ENCODE results near the gene PLA2G6. TPM values are rescaled to one million over a fixed set of nuclear protein-coding genes. Genes with fewer than 3 reads are reported as not detected.
A peak's percentile ranks its signal among the peaks of the same experiment; 100 is the strongest.

Gene PLA2G6
- total RNA-seq, 2 experiments from 2014 or later: 94.6 to 103 TPM

GRCh38 chr22:38071421-38072321, 110.0 kb downstream of the PLA2G6 start:
- Mint-ChIP-seq H3K27me3 (no peaks in the 10 kb centered on the region), H3K9me3 (no peaks in the 10 kb centered on the region), H3K27ac (no peak overlapping the region), H3K36me3 (no peaks in the 10 kb centered on the region), H3K4me3 (no peak overlapping the region), H3K4me1 (no peaks in the 10 kb centered on the region)
- POLR2A ChIA-PET: interaction anchor here (0.6 kb wide), 1 partner anchor 250 kb away, joined by 6 read pairs; no protein-coding TSS in a partner anchor
- ATAC-seq (ENCODE audit: low read depth): no peak
- DNase-seq: no peak

GRCh38 chr22:38070250-38070921, 111.2 kb downstream of the PLA2G6 start:
- POLR2A ChIA-PET: no interaction called here
- Mint-ChIP-seq H3K27ac (no peak overlapping the region), H3K36me3 (no peaks in the 10 kb centered on the region), H3K9me3 (no peaks in the 10 kb centered on the region), H3K4me1 (no peaks in the 10 kb centered on the region), H3K4me3 (no peak overlapping the region), H3K27me3 (no peaks in the 10 kb centered on the region)
- DNase-seq (no peak), ATAC-seq (ENCODE audit: low read depth) (no peak)

- H3K36me3 Mint-ChIP-seq: no peaks in the 10 kb centered on the region
- H3K4me1 Mint-ChIP-seq: no peaks in the 10 kb centered on the region
- DNase-seq (no peak), ATAC-seq (ENCODE audit: low read depth) (no peak)
- H3K4me3 Mint-ChIP-seq: no peak overlapping the region
- no peaks in the 10 kb centered on the region for H3K27me3 Mint-ChIP-seq
- H3K9me3 Mint-ChIP-seq: no peaks in the 10 kb centered on the region
- H3K27ac Mint-ChIP-seq: no peak overlapping the region
- POLR2A ChIA-PET: interaction anchor here (0.7 kb wide), 1 partner anchor 865 kb away, joined by 3 read pairs; no protein-coding TSS in a partner anchor
These were observed 112.0 kb downstream of the PLA2G6 start for GRCh38 chr22:38069372-38070249.

- DNase-seq (no peak), ATAC-seq (ENCODE audit: low read depth) (no peak)
- POLR2A ChIA-PET: interaction anchor here (0.7 kb wide), 1 partner anchor 866 kb away, joined by 3 read pairs; no protein-coding TSS in a partner anchor
- no peaks in the 10 kb centered on the region for H3K9me3 Mint-ChIP-seq
- no peak overlapping the region for H3K4me3 Mint-ChIP-seq
- H3K36me3 Mint-ChIP-seq: no peaks in the 10 kb centered on the region
- H3K4me1 Mint-ChIP-seq: no peaks in the 10 kb centered on the region
- no peaks in the 10 kb centered on the region for H3K27me3 Mint-ChIP-seq
- no peak overlapping the region for H3K27ac Mint-ChIP-seq
These were observed 112.8 kb downstream of the PLA2G6 start for GRCh38 chr22:38068641-38069371.

- H3K4me3 Mint-ChIP-seq: no peak overlapping the region
- H3K9me3 Mint-ChIP-seq: no peaks in the 10 kb centered on the region
- no peaks in the 10 kb centered on the region for H3K36me3 Mint-ChIP-seq
- ATAC-seq (ENCODE audit: low read depth) (no peak), DNase-seq (no peak)
- H3K4me1 Mint-ChIP-seq: no peaks in the 10 kb centered on the region
- H3K27ac Mint-ChIP-seq: no peak overlapping the region
- no peaks in the 10 kb centered on the region for H3K27me3 Mint-ChIP-seq
- POLR2A ChIA-PET: no interaction called here
These were observed 113.8 kb downstream of the PLA2G6 start for GRCh38 chr22:38067761-38068360.

- H3K4me3 Mint-ChIP-seq: no peak overlapping the region
- no peaks in the 10 kb centered on the region for H3K9me3 Mint-ChIP-seq
- DNase-seq (no peak), ATAC-seq (ENCODE audit: low read depth) (no peak)
- H3K4me1 Mint-ChIP-seq: no peaks in the 10 kb centered on the region
- POLR2A ChIA-PET: no interaction called here
- no peaks in the 10 kb centered on the region for H3K27me3 Mint-ChIP-seq
- H3K36me3 Mint-ChIP-seq: peaks cover 3% of the 10 kb centered on the region
- no peak overlapping the region for H3K27ac Mint-ChIP-seq
These were observed 114.6 kb downstream of the PLA2G6 start for GRCh38 chr22:38067028-38067415.

- H3K4me1 Mint-ChIP-seq: no peaks in the 10 kb centered on the region
- H3K9me3 Mint-ChIP-seq: no peaks in the 10 kb centered on the region
- peaks cover 6% of the 10 kb centered on the region for H3K36me3 Mint-ChIP-seq
- ATAC-seq (ENCODE audit: low read depth) (no peak), DNase-seq (no peak)
- POLR2A ChIA-PET: no interaction called here
- no peak overlapping the region for H3K4me3 Mint-ChIP-seq
- no peaks in the 10 kb centered on the region for H3K27me3 Mint-ChIP-seq
- peak overlapping the region; percentile 38 for H3K27ac Mint-ChIP-seq
These were observed 115.1 kb downstream of the PLA2G6 start for GRCh38 chr22:38066381-38067027.

GRCh38 chr22:38065539-38065938, 116.1 kb downstream of the PLA2G6 start:
- no peak overlapping the region for H3K27ac Mint-ChIP-seq
- no peaks in the 10 kb centered on the region for H3K27me3 Mint-ChIP-seq
- no peak for ATAC-seq (ENCODE audit: low read depth)

GRCh38 chr22:38062791-38063190, 118.8 kb downstream of the PLA2G6 start:
- Mint-ChIP-seq H3K4me1 (peaks cover 7% of the 10 kb centered on the region), H3K36me3 (peaks cover 16% of the 10 kb centered on the region), H3K27me3 (no peaks in the 10 kb centered on the region), H3K27ac (no peak overlapping the region), H3K9me3 (no peaks in the 10 kb centered on the region), H3K4me3 (no peak overlapping the region)
- no peak for DNase-seq
- POLR2A ChIA-PET: interaction anchor here (0.7 kb wide), 1 partner anchor 249 kb away, joined by 4 read pairs; no protein-coding TSS in a partner anchor
- no peak for ATAC-seq (ENCODE audit: low read depth)

More at GRCh38 chr22:38065539-38065938, 116.1 kb downstream of the PLA2G6 start:
- POLR2A ChIA-PET: interaction anchor here (0.5 kb wide), 1 partner anchor 486 kb away, joined by 4 read pairs; no protein-coding TSS in a partner anchor
- peaks cover 9% of the 10 kb centered on the region for H3K36me3 Mint-ChIP-seq
- no peak for DNase-seq
- H3K9me3 Mint-ChIP-seq: no peaks in the 10 kb centered on the region
- H3K4me3 Mint-ChIP-seq: no peak overlapping the region
- H3K4me1 Mint-ChIP-seq: no peaks in the 10 kb centered on the region

Data from activated naive CD8-positive, alpha-beta T cell treated with anti-CD3 and anti-CD28 coated beads, Interleukin-2, amount 10 ng/mL, durations not matched to agents 7 days and 5 days (primary cell).